K562 (cell line): ENCODE measurements around the gene HOXB8. TPM values are rescaled to one million over a fixed set of nuclear protein-coding genes. Genes with fewer than 3 reads are reported as not detected.

ENCODE experiments used
- ATAC-seq: fragments of 200-7000 bp; cut with Tn5 transposase; 3 replicates; pipeline ENCODE4 v1.9.1; 2020; ENCODE audit warnings: moderate library complexity
- BruUV-seq: library from RNA; stranded (reverse); fragments of 400-500 nt; replicated peaks from 2 replicates; lab custom pipeline; 2021; lab: Mats Ljungman, UMichigan
- CTCF ChIA-PET: fragments of 300-600 bp; formaldehyde crosslinking; extraction: SDS; loops from one replicate; lab custom pipeline; 2021; ENCODE audit warnings: low intra/inter-chr PET ratio; lab: Yijun Ruan, JAX
- POLR2A ChIA-PET: fragments of 300-600, 350-650 bp; sonication (Branson Sonifier 250); formaldehyde crosslinking; extraction: SDS; loops from one replicate; lab custom pipeline; 2021; ENCODE audit warnings: antibody characterized with exemption, inconsistent platforms; lab: Yijun Ruan, JAX
- DNase-seq, 4 experiments: peaks; one replicate each; pipeline versions ENCODE4 v3.0.0 to v3.0.0-alpha.2; 2011 to 2018; ENCODE audit warnings: low spot score in 3 of 4, mixed read lengths in 3 of 4; ENCODE audit errors: extremely low read depth in 1 of 4
- FAIRE-seq: peaks from 2 replicates; lab custom pipeline; 2011; peaks lifted over from hg19 to GRCh38; lab: Jason Lieb, UNC
- H2AFZ ChIP-seq: 2 replicates; pipeline ENCODE4 v1.6.0; 2011; ENCODE audit warnings: low read depth, low read length, control low read depth, inconsistent platforms
- H3K27ac ChIP-seq: fragments of 200-600 bp; 3 replicates; pipeline ENCODE4 v1.8.0; 2011; ENCODE audit warnings: low read depth, mild to moderate bottlenecking, control low read depth, inconsistent platforms, low read length, moderate library complexity, mixed read lengths; ENCODE audit errors: extremely low read depth
- H3K27me3 ChIP-seq, 2 experiments: fragments of 300-600 bp in 1 of 2; 2 replicates in 1 of 2; 3 replicates in 1 of 2; pipeline versions ENCODE4 v1.6.0 to v1.8.0; 2011; ENCODE audit warnings: inconsistent platforms in 2 of 2, low read length in 2 of 2, mild to moderate bottlenecking in 1 of 2, mixed read lengths in 1 of 2, moderate library complexity in 1 of 2; ENCODE audit not compliant: control insufficient read depth in 2 of 2, insufficient read depth in 2 of 2
- H3K36me3 ChIP-seq: fragments of 300-600 bp; 3 replicates; pipeline ENCODE4 v1.8.0; 2011; ENCODE audit warnings: mild to moderate bottlenecking, low read length, inconsistent platforms; ENCODE audit not compliant: control insufficient read depth, insufficient read depth
- H3K4me1 ChIP-seq, 2 experiments: fragments of 200-600 bp in 1 of 2; replicated peaks in 1 of 2; 2 replicates in 1 of 2; 3 replicates in 1 of 2; pipeline versions ENCODE4 v1.5.1 to v1.8.0; 2011; ENCODE audit warnings: inconsistent platforms in 2 of 2, low read length in 2 of 2, mild to moderate bottlenecking in 1 of 2, mixed read lengths in 1 of 2, moderate library complexity in 1 of 2; ENCODE audit not compliant: control insufficient read depth in 2 of 2, insufficient read depth in 2 of 2
- H3K4me2 ChIP-seq: 2 replicates; pipeline ENCODE4 v1.6.1; 2011; ENCODE audit warnings: low read length, control low read depth, inconsistent platforms, mixed read lengths; ENCODE audit not compliant: insufficient read depth
- H3K4me3 ChIP-seq: fragments of 200-600 bp; sonication (generic), shearing (Covaris generic); 2 replicates; pipeline ENCODE4 v1.5.1; 2016; ENCODE audit warnings: control low read depth, inconsistent platforms
- H3K79me2 ChIP-seq: fragments of 200-600 bp; 3 replicates; pipeline ENCODE4 v1.8.0; 2011; ENCODE audit warnings: low read length, inconsistent platforms; ENCODE audit not compliant: control insufficient read depth, insufficient read depth
- H3K9ac ChIP-seq, 2 experiments: 2 replicates each; pipeline versions ENCODE4 v1.6.0 to v1.6.1; 2011; ENCODE audit warnings: low read depth in 2 of 2, low read length in 2 of 2, control low read depth in 1 of 2, inconsistent platforms in 1 of 2, mild to moderate bottlenecking in 1 of 2, mixed read lengths in 1 of 2; ENCODE audit not compliant: insufficient read depth in 1 of 2
- H3K9me1 ChIP-seq: one replicate; pipeline ENCODE4 v1.6.0; 2011; ENCODE audit warnings: inconsistent platforms, mild to moderate bottlenecking, low read length, moderate library complexity; ENCODE audit not compliant: control insufficient read depth, insufficient read depth
- H3K9me3 ChIP-seq: replicated peaks from 2 replicates; pipeline ENCODE4 v1.5.1; 2011; ENCODE audit warnings: low read depth, low read length, inconsistent platforms; ENCODE audit not compliant: control insufficient read depth, insufficient read depth
- H4K20me1 ChIP-seq: replicated peaks from 2 replicates; pipeline ENCODE4 v1.6.1; 2011; ENCODE audit warnings: low read length, inconsistent platforms, mixed read lengths; ENCODE audit not compliant: control insufficient read depth, insufficient read depth
- BCLAF1 ChIP-seq, 2 experiments: fragments of 450-650 bp in 1 of 2; IDR thresholded peaks; 2 replicates each; pipeline ENCODE4 v1.6.1; 2011 to 2017; ENCODE audit warnings: low read depth in 2 of 2, antibody characterized with exemption in 1 of 2, borderline replicate concordance in 1 of 2, low read length in 1 of 2, mild to moderate bottlenecking in 1 of 2, mixed read lengths in 1 of 2; ENCODE audit not compliant: control insufficient read depth in 1 of 2
- CBX8 ChIP-seq: fragments of 200-600 bp; sonication (generic); IDR thresholded peaks from 2 replicates; pipeline ENCODE4 v1.6.1; 2012; ENCODE audit warnings: borderline replicate concordance, mixed run types, low read depth, mild to moderate bottlenecking, moderate library complexity, mixed read lengths, low read length, control low read depth, inconsistent platforms; ENCODE audit not compliant: poor library complexity, severe bottlenecking; ENCODE audit errors: extremely low read depth
- CCAR2 ChIP-seq: fragments of 200-400 bp; formaldehyde crosslinking; IDR thresholded peaks from 2 replicates; pipeline ENCODE4 v1.6.1; 2017; ENCODE audit warnings: mild to moderate bottlenecking, low read depth, low read length
- ESRRA ChIP-seq: fragments of 450-650 bp; IDR thresholded peaks from 2 replicates; pipeline ENCODE4 v1.6.1; 2014; ENCODE audit warnings: low read depth, mild to moderate bottlenecking, moderate library complexity, borderline replicate concordance
- HSF4 ChIP-seq: fragments of 250-450 bp; sonication (Bioruptor Pico); IDR thresholded peaks from 2 replicates; pipeline ENCODE4 v2.1.2; 2022; ENCODE audit warnings: mild to moderate bottlenecking, moderate library complexity, borderline replicate concordance
- MTA1 ChIP-seq: fragments of 450-650 bp; IDR thresholded peaks from 2 replicates; pipeline ENCODE4 v1.6.1; 2017; ENCODE audit warnings: borderline replicate concordance
- PCBP1 ChIP-seq: fragments of 200-400 bp; formaldehyde crosslinking; IDR thresholded peaks from 2 replicates; pipeline ENCODE4 v1.6.1; 2018; ENCODE audit warnings: mild to moderate bottlenecking, low read depth, low read length; ENCODE audit not compliant: poor library complexity, severe bottlenecking
- POLR3G ChIP-seq: IDR thresholded peaks from 2 replicates; pipeline ENCODE4 v1.6.1; 2011; ENCODE audit not compliant: insufficient read length, insufficient replicate concordance; ENCODE audit errors: extremely low read depth
- RBM22 ChIP-seq: fragments of 200-400 bp; formaldehyde crosslinking; IDR thresholded peaks from 2 replicates; pipeline ENCODE4 v1.6.1; 2018; ENCODE audit warnings: low read length, low read depth; ENCODE audit not compliant: poor library complexity, severe bottlenecking
- RNF219 ChIP-seq: fragments of 250-450 bp; sonication (Bioruptor Pico); IDR thresholded peaks from 2 replicates; pipeline ENCODE4 v1.5.0; 2022; ENCODE audit warnings: mild to moderate bottlenecking
- SREBF2 ChIP-seq: sonication (generic); formaldehyde crosslinking; IDR thresholded peaks from 2 replicates; pipeline ENCODE4 v1.4.0; 2020; ENCODE audit warnings: mild to moderate bottlenecking, missing genetic modification reagents
- ZHX1 ChIP-seq: fragments of 150-350 bp; conservative IDR thresholded peaks from 2 replicates; pipeline ENCODE4 v1.6.1; 2014; ENCODE audit warnings: low read length
- WGBS: fragments of 100-300 bp; shearing (Covaris generic); methylation state at CpG from one replicate; pipeline ENCODE4 v1.1.6; 2016; ENCODE audit warnings: low coverage, mixed read lengths; ENCODE audit not compliant: insufficient coverage; ENCODE audit errors: missing lambda C conversion rate; 5-methylcytosine and 5-hydroxymethylcytosine counted together
- in situ Hi-C: fragments of 300-500 bp; cut with MboI; formaldehyde crosslinking; loops from 4 replicates; pipeline ENCODE4 v1.15.0; 2018; ENCODE audit warnings: inconsistent platforms, mixed read lengths
- intact Hi-C: fragments of 100-400 bp; cut with micrococcal nuclease; formaldehyde crosslinking; loops from 2 replicates; pipeline ENCODE4 v1.14.2; 2022
- polyA plus RNA-seq, 8 experiments: library from polyadenylated mRNA; depleted of rRNA in 4 of 8; stranded (reverse) in 5 of 8; unstranded in 3 of 8; fragments of >200 nt; fragmentation: Nextera tagmentation in 2 of 8; fragmentation: Illumina TruSeq in 1 of 8; extraction: Ambion mirVana in 2 of 8; extraction: Trizol in 1 of 8; gene quantifications; 2 replicates each; pipeline versions ENCODE4 v1.2.1 to v1.2.3, GENCODE V29; 2011 to 2014; ENCODE audit warnings: inconsistent platforms in 1 of 8, missing spikeins in 1 of 8
- total RNA-seq, 7 experiments: library from RNA; depleted of rRNA in 6 of 7; stranded (reverse); fragments of >200 nt in 6 of 7; fragmentation: Illumina TruSeq in 2 of 7; extraction: Trizol in 2 of 7; gene quantifications; 2 replicates each; pipeline versions ENCODE4 v1.2.1 to v1.2.3, GENCODE V29; 2011 to 2021; ENCODE audit warnings: low replicate concordance in 1 of 7

The HOXB8 gene
- total and polyA plus RNA-seq, 9 of the 15 experiments (the other 6 are each of a cell fraction or from before 2014, with no cell fraction given), result 0.52 to 23.8 (median 3.6) TPM

GRCh38 chr17:48584223-48584741 lies 30.8 kb downstream of the HOXB8 start:
- in situ Hi-C loops (no loop called here), intact Hi-C loops (no loop called here)
- H3K79me2 ChIP-seq, result peaks cover 54% of the 10 kb centered on the region
- peak overlapping the region; percentile 90 for H3K4me2 ChIP-seq
- H3K4me1 ChIP-seq, result peaks cover 36 to 43% of the 10 kb centered on the region in 2 experiments
- TSS peak; percentile 31 for BruUV-seq
- H3K9me3 ChIP-seq, result no peaks in the 10 kb centered on the region
- peak overlapping the region; percentile 35 to 87; a peak in 3 of 4 replicates for H3K9ac ChIP-seq
- H3K36me3 ChIP-seq, result no peaks in the 10 kb centered on the region
- no peak for ATAC-seq
- no peaks in the 10 kb centered on the region for H4K20me1 ChIP-seq
- peak in 1 of 4 experiments; percentile 31 for DNase-seq
- WGBS, result 13% methylated on average over 2 of the region's 2 CpGs
- FAIRE-seq, result no peak
- CTCF ChIA-PET, result interaction anchor here (0.6 kb wide), 1 partner anchor 224 kb away, joined by 3 read pairs; no protein-coding TSS in a partner anchor
- H3K4me3 ChIP-seq, result peak overlapping the region; percentile 50; the same call in 1 of the 2 replicates
- H3K27me3 ChIP-seq, result no peaks in the 10 kb centered on the region
- H3K9me1 ChIP-seq, result no peaks in the 10 kb centered on the region
- peak overlapping the region; percentile 44 for H3K27ac ChIP-seq
- POLR2A ChIA-PET, result interaction anchor here (2.4 kb wide), 1 partner anchor 9 kb away, joined by 12 read pairs; the partner anchor contains the start of gene HOXB5
- H2AFZ ChIP-seq, result peak overlapping the region; percentile 35
- TF ChIP-seq HSF4 (CRISPR knock-in tag) (no peak), MTA1 (no peak), CCAR2 (no peak), ESRRA (no peak), POLR3G (no peak), SREBF2 (CRISPR knock-in tag) (no peak), RNF219 (CRISPR knock-in tag) (no peak), ZHX1 (no peak), RBM22 (no peak), BCLAF1 (IDR thresholded peaks at IDR 0.05; ENCODE audit: borderline replicate concordance in 1 of 2, control insufficient read depth in 1 of 2, low read depth in 2 of 2, low read length in 1 of 2) (no peak), PCBP1 (no peak), CBX8 (no peak)
